GM10248 (cell line): ENCODE measurements around the gene NINJ1.

ENCODE experiments used
- CTCF ChIA-PET: fragments of 300-600 bp; sonication (Branson Sonifier 250); formaldehyde crosslinking; extraction: SDS; loops from one replicate; lab custom pipeline; 2021; ENCODE audit warnings: antibody characterized with exemption; lab: Yijun Ruan, JAX
- POLR2A ChIA-PET: fragments of 350-650 bp; sonication (Branson Sonifier 250); formaldehyde crosslinking; extraction: SDS; loops from one replicate; lab custom pipeline; 2020; ENCODE audit warnings: antibody characterized with exemption; lab: Yijun Ruan, JAX
- DNase-seq: peaks from one replicate; pipeline ENCODE4 v3.0.0; 2012; ENCODE audit errors: extremely low spot score
- CTCF ChIP-seq: IDR thresholded peaks from 2 replicates; pipeline ENCODE4 v1.5.1; 2012; ENCODE audit warnings: mild to moderate bottlenecking, low read depth; ENCODE audit errors: extremely low read depth, missing control alignments, control extremely low read depth

The NINJ1 gene

GRCh38 chr9:93114169-93114983 lies 19.7 kb downstream of the NINJ1 start:
- CTCF ChIA-PET: no interaction called here
- DNase-seq: no peak
- POLR2A ChIA-PET: no interaction called here
- no peak for TF ChIP-seq CTCF

- DNase-seq: no peak
- ChIA-PET CTCF (no interaction called here), POLR2A (no interaction called here)
- no peak for TF ChIP-seq CTCF
Measured at GRCh38 chr9:93112864-93113389, 21.1 kb downstream of the NINJ1 start.

GRCh38 chr9:93112116-93112863 lies 21.8 kb downstream of the NINJ1 start:
- DNase-seq: no peak
- TF ChIP-seq CTCF: no peak
- ChIA-PET CTCF (interaction anchor here (9.7 kb wide), 1 partner anchor 11 kb away, joined by 174 read pairs; no protein-coding TSS in a partner anchor), POLR2A (no interaction called here)

GRCh38 chr9:93111371-93112115 lies 22.5 kb downstream of the NINJ1 start:
- CTCF ChIA-PET: interaction anchor here (9.7 kb wide), 1 partner anchor 12 kb away, joined by 174 read pairs; no protein-coding TSS in a partner anchor
- POLR2A ChIA-PET: no interaction called here
- no peak for DNase-seq
- no peak for TF ChIP-seq CTCF

DNA sequence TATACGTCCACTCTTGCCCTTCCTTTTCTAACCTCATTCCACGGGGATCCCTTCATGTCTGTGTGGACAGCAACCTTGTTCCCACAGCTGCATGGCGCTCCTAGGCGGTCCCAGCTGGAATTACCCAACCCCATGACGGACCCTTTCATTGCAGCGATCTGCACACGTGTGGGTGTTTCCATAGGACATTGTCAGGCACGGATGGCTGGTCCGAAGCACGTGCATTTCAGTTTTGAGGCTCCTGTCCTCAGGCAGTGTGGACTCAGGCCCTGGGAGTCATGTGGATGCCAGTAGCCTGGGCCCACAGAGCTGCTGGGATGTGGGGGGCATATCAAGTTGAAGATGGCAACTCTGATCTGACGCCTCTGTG lies 23.1 kb downstream of the NINJ1 start:
- DNase-seq: no peak
- ChIA-PET CTCF (interaction anchor here (9.7 kb wide), 1 partner anchor 13 kb away, joined by 174 read pairs; no protein-coding TSS in a partner anchor), POLR2A (no interaction called here)
- no peak for TF ChIP-seq CTCF
